OCI-LY7 (cell line): Measurements from ENCODE around the gene ALDH1L1. TPM values are rescaled to one million over a fixed set of nuclear protein-coding genes. Genes with fewer than 3 reads are reported as not detected.
A peak's percentile ranks its signal among the peaks of the same experiment; 100 is the strongest.

Experiments used
- BruUV-seq: library from RNA; stranded (reverse); fragments of 400-500 nt; replicated peaks from 2 replicates; lab custom pipeline; 2021; lab: Mats Ljungman, UMichigan
- CTCF ChIA-PET: fragments of 300-600 bp; sonication (Branson Sonifier 250); formaldehyde crosslinking; loops from one replicate; lab custom pipeline; 2022; ENCODE audit warnings: antibody characterized with exemption; ENCODE audit not compliant: unreplicated experiment; lab: Charles Lee
- POLR2A ChIA-PET: fragments of 300-600 bp; sonication (Branson Sonifier 250); formaldehyde crosslinking; loops from one replicate; lab custom pipeline; 2022; ENCODE audit warnings: antibody characterized with exemption; lab: Charles Lee
- DNase-seq: peaks from one replicate; pipeline ENCODE4 v3.0.0-alpha.2; 2015; ENCODE audit warnings: low spot score
- H2AFZ ChIP-seq: fragments of 200-600 bp; sonication (generic), shearing (Covaris generic); 2 replicates; pipeline ENCODE4 v1.6.1; 2014; ENCODE audit warnings: mild to moderate bottlenecking, antibody characterized with exemption, low read length, moderate library complexity
- H3K27ac ChIP-seq: fragments of 200-600 bp; sonication (generic); 2 replicates; pipeline ENCODE4 v1.5.1; 2014; ENCODE audit warnings: mixed run types, low read depth, mild to moderate bottlenecking, moderate library complexity, low read length, inconsistent platforms; ENCODE audit not compliant: poor library complexity, severe bottlenecking
- H3K36me3 ChIP-seq: fragments of 200-600 bp; sonication (generic); 2 replicates; pipeline ENCODE4 v1.6.1; 2014; ENCODE audit warnings: mild to moderate bottlenecking, antibody characterized with exemption, low read length, moderate library complexity, mixed read lengths; ENCODE audit not compliant: insufficient read depth
- H3K4me1 ChIP-seq: fragments of 200-600 bp; sonication (generic); 2 replicates; pipeline ENCODE4 v1.5.1; 2014; ENCODE audit warnings: mild to moderate bottlenecking, low read length; ENCODE audit not compliant: insufficient read depth, poor library complexity, severe bottlenecking
- H3K4me2 ChIP-seq: fragments of 200-600 bp; sonication (generic); 2 replicates; pipeline ENCODE4 v1.6.1; 2014; ENCODE audit warnings: mild to moderate bottlenecking, low read length
- H3K4me3 ChIP-seq: fragments of 200-600 bp; sonication (generic); 2 replicates; pipeline ENCODE4 v1.5.1; 2014; ENCODE audit warnings: mild to moderate bottlenecking, low read depth, low read length; ENCODE audit not compliant: poor library complexity, severe bottlenecking
- H3K79me2 ChIP-seq: fragments of 200-600 bp; sonication (generic); 2 replicates; pipeline ENCODE4 v1.6.1; 2016; ENCODE audit warnings: low read depth, mild to moderate bottlenecking, low read length, moderate library complexity, mixed read lengths; ENCODE audit not compliant: insufficient read depth
- H3K9me2 ChIP-seq: fragments of 200-600 bp; sonication (generic); 2 replicates; pipeline ENCODE4 v1.6.1; 2016; ENCODE audit warnings: mild to moderate bottlenecking, low read length, mixed read lengths; ENCODE audit not compliant: insufficient read depth
- H3K9me3 ChIP-seq: fragments of 200-600 bp; sonication (generic); 2 replicates; pipeline ENCODE4 v1.6.1; 2014; ENCODE audit warnings: mild to moderate bottlenecking, mixed run types, low read length, mixed read lengths
- H4K20me1 ChIP-seq: fragments of 200-600 bp; sonication (generic); 2 replicates; pipeline ENCODE4 v1.6.1; 2014; ENCODE audit warnings: mild to moderate bottlenecking, antibody characterized with exemption, low read length, moderate library complexity, mixed read lengths; ENCODE audit not compliant: insufficient read depth
- CTCF ChIP-seq: fragments of 200-600 bp; sonication (generic); conservative IDR thresholded peaks from 2 replicates; pipeline ENCODE4 v1.5.1; 2014; ENCODE audit warnings: mild to moderate bottlenecking, antibody characterized with exemption, low read length, moderate library complexity, mixed read lengths
- EZH2phosphoT487 ChIP-seq: fragments of 200-600 bp; sonication (generic); IDR thresholded peaks from 2 replicates; pipeline ENCODE4 v1.6.1; 2018; ENCODE audit warnings: low read depth, borderline replicate concordance, mild to moderate bottlenecking, mixed run types, antibody characterized with exemption, low read length, moderate library complexity, mixed read lengths
- intact Hi-C: fragments of 100-400 bp; cut with micrococcal nuclease; formaldehyde crosslinking; loops from one replicate; pipeline ENCODE4 v1.10.0; 2022; ENCODE audit not compliant: unreplicated experiment
- total RNA-seq, 2 experiments: library from RNA; depleted of rRNA in 1 of 2; stranded (reverse); fragments of >200 nt in 1 of 2; shearing (Covaris generic) in 1 of 2; gene quantifications; 2 replicates each; pipeline ENCODE4 v1.2.3, GENCODE V29; 2014 to 2022

The ALDH1L1 gene
- total RNA-seq, 2 experiments from 2014 or later, result not detected

GRCh38 chr3:126114443-126115386 is 65.7 kb downstream of the ALDH1L1 start:
- Histone ChIP-seq H3K36me3 (no peaks in the 10 kb centered on the region), H3K4me2 (no peak overlapping the region), H3K4me3 (no peak overlapping the region), H3K4me1 (no peaks in the 10 kb centered on the region), H3K79me2 (no peaks in the 10 kb centered on the region), H2AFZ (no peak overlapping the region), H3K27ac (no peak overlapping the region), H3K9me3 (no peaks in the 10 kb centered on the region), H4K20me1 (no peaks in the 10 kb centered on the region), H3K9me2 (no peaks in the 10 kb centered on the region)
- POLR2A ChIA-PET, result interaction anchor here (0.6 kb wide), 1 partner anchor 24 kb away, joined by 3 read pairs; no protein-coding TSS in a partner anchor
- intact Hi-C loops, result no loop called here
- TF ChIP-seq EZH2phosphoT487, result no peak
- no peak for TF ChIP-seq CTCF
- DNase-seq, result no peak
- no TSS peak for BruUV-seq
- CTCF ChIA-PET, result no interaction called here

- POLR2A ChIA-PET, result no interaction called here
- CTCF ChIA-PET, result no interaction called here
- intact Hi-C loops, result no loop called here
- Histone ChIP-seq H3K4me3 (no peak overlapping the region), H4K20me1 (no peaks in the 10 kb centered on the region), H3K9me2 (no peaks in the 10 kb centered on the region), H3K4me2 (no peak overlapping the region), H3K9me3 (no peaks in the 10 kb centered on the region), H3K27ac (no peak overlapping the region), H2AFZ (no peak overlapping the region), H3K79me2 (no peaks in the 10 kb centered on the region), H3K4me1 (no peaks in the 10 kb centered on the region), H3K36me3 (no peaks in the 10 kb centered on the region)
- TF ChIP-seq EZH2phosphoT487, result no peak
- TF ChIP-seq CTCF, result peak; percentile 62
- DNase-seq, result peak; percentile 18
- BruUV-seq, result no TSS peak
Measured at GRCh38 chr3:126113733-126114442, 66.5 kb downstream of the ALDH1L1 start.

GRCh38 chr3:126113238-126113555 is 67.2 kb downstream of the ALDH1L1 start:
- no peak overlapping the region for H3K27ac ChIP-seq
- H3K4me3 ChIP-seq, result no peak overlapping the region
- H3K79me2 ChIP-seq, result no peaks in the 10 kb centered on the region
- H3K4me1 ChIP-seq, result no peaks in the 10 kb centered on the region
- H3K9me3 ChIP-seq, result no peaks in the 10 kb centered on the region
- H3K4me2 ChIP-seq, result no peak overlapping the region
- DNase-seq, result no peak
- BruUV-seq, result no TSS peak
- no peaks in the 10 kb centered on the region for H3K36me3 ChIP-seq
- H2AFZ ChIP-seq, result no peak overlapping the region
- no peaks in the 10 kb centered on the region for H4K20me1 ChIP-seq
- intact Hi-C loops, result no loop called here
- H3K9me2 ChIP-seq, result no peaks in the 10 kb centered on the region
- ChIA-PET CTCF (no interaction called here), POLR2A (no interaction called here)
- no peak for TF ChIP-seq CTCF
- no peak for TF ChIP-seq EZH2phosphoT487
